Mesothelial cell of epicardium (in vitro differentiated cells): ENCODE measurements around the gene TTC28. TPM values are rescaled to one million over a fixed set of nuclear protein-coding genes. Genes with fewer than 3 reads are reported as not detected.

Source experiments
- DNase-seq, 2 experiments: peaks; one replicate each; pipeline ENCODE4 v3.0.0; 2021; ENCODE audit warnings: low spot score in 2 of 2; ENCODE audit not compliant: unreplicated experiment in 2 of 2
- H3K27ac Mint-ChIP-seq: 2 replicates; pipeline ENCODE4 v1.8.0; 2021; ENCODE audit warnings: mixed read lengths
- H3K27me3 Mint-ChIP-seq: 2 replicates; pipeline ENCODE4 v1.8.0; 2021; ENCODE audit warnings: low read depth, mixed read lengths
- H3K36me3 Mint-ChIP-seq: 2 replicates; pipeline ENCODE4 v1.8.0; 2021; ENCODE audit warnings: mixed read lengths
- H3K4me1 Mint-ChIP-seq: 2 replicates; pipeline ENCODE4 v1.8.0; 2021; ENCODE audit warnings: mixed read lengths
- H3K4me3 Mint-ChIP-seq: 2 replicates; pipeline ENCODE4 v1.8.0; 2021; ENCODE audit warnings: mild to moderate bottlenecking, moderate library complexity, mixed read lengths
- H3K9me3 Mint-ChIP-seq: 2 replicates; pipeline ENCODE4 v1.8.0; 2021; ENCODE audit warnings: mixed read lengths
- CTCF ChIP-seq: fragments of 200-600 bp; sonication (generic); IDR thresholded peaks from one replicate; pipeline ENCODE4 v1.5.0; 2021; ENCODE audit warnings: antibody characterized with exemption; ENCODE audit not compliant: unreplicated experiment
- total RNA-seq: library from RNA; stranded (reverse); gene quantifications from 3 replicates; pipeline ENCODE4 v1.2.1, GENCODE V29; 2021

The TTC28 gene
- total RNA-seq, 1 donor from 2014 or later: 95.9 TPM

- Mint-ChIP-seq H3K36me3 (peaks cover 40% of the 10 kb centered on the region), H3K4me1 (peaks cover 6% of the 10 kb centered on the region), H3K4me3 (no peak overlapping the region), H3K27ac (no peak overlapping the region), H3K9me3 (peaks cover 39% of the 10 kb centered on the region), H3K27me3 (no peaks in the 10 kb centered on the region)
- TF ChIP-seq CTCF: no peak
- no peak for DNase-seq
Measured at GRCh38 chr22:28154861-28155260, 524.8 kb downstream of the TTC28 start.

GRCh38 chr22:28151151-28151816 lies 528.4 kb downstream of the TTC28 start:
- Mint-ChIP-seq H3K27me3 (no peaks in the 10 kb centered on the region), H3K4me1 (peaks cover 24% of the 10 kb centered on the region), H3K4me3 (no peak overlapping the region), H3K27ac (no peak overlapping the region), H3K9me3 (peaks cover 7% of the 10 kb centered on the region), H3K36me3 (peaks cover 11% of the 10 kb centered on the region)
- DNase-seq: no peak
- TF ChIP-seq CTCF: no peak

- Mint-ChIP-seq H3K27ac (no peak overlapping the region), H3K4me1 (peaks cover 33% of the 10 kb centered on the region), H3K36me3 (no peaks in the 10 kb centered on the region), H3K27me3 (no peaks in the 10 kb centered on the region), H3K9me3 (no peaks in the 10 kb centered on the region), H3K4me3 (no peak overlapping the region)
- no peak for DNase-seq
- no peak for TF ChIP-seq CTCF
Measured at GRCh38 chr22:28148816-28149465, 530.7 kb downstream of the TTC28 start.

GRCh38 chr22:28147401-28147800 lies 532.2 kb downstream of the TTC28 start:
- Mint-ChIP-seq H3K36me3 (no peaks in the 10 kb centered on the region), H3K27me3 (no peaks in the 10 kb centered on the region), H3K4me1 (peaks cover 49% of the 10 kb centered on the region), H3K4me3 (no peak overlapping the region), H3K9me3 (no peaks in the 10 kb centered on the region), H3K27ac (peak overlapping the region; percentile 37)
- DNase-seq: no peak
- TF ChIP-seq CTCF: no peak

- Mint-ChIP-seq H3K27ac (peak overlapping the region; percentile 37), H3K27me3 (no peaks in the 10 kb centered on the region), H3K36me3 (no peaks in the 10 kb centered on the region), H3K9me3 (no peaks in the 10 kb centered on the region), H3K4me3 (no peak overlapping the region), H3K4me1 (peaks cover 56% of the 10 kb centered on the region)
- no peak for TF ChIP-seq CTCF
- DNase-seq: no peak
Measured at GRCh38 chr22:28146401-28147314, 533.0 kb downstream of the TTC28 start.
